SH-SY5Y (cell line): ENCODE measurements around the gene NAPG.

Experiments used
- GATA2 ChIP-seq: IDR thresholded peaks from 2 replicates; pipeline ENCODE4 v1.6.1; 2011; ENCODE audit warnings: mild to moderate bottlenecking, low read depth, low read length
- GATA3 ChIP-seq: IDR thresholded peaks from 2 replicates; pipeline ENCODE4 v1.6.1; 2011; ENCODE audit warnings: low read depth, mild to moderate bottlenecking, low read length, moderate library complexity

GRCh38 chr18:10524507-10525370 lies 1.1 kb upstream of the NAPG start:
- TF ChIP-seq GATA2 (no peak), GATA3 (no peak)
